Tibial nerve (tissue), 3 donors: ENCODE results near the gene YY1.

Experiments
- POLR2A ChIP-seq, 2 donors: fragments of 450-650 bp; IDR thresholded peaks; one replicate each; pipeline ENCODE4 v1.6.1; 2017; ENCODE audit warnings: antibody characterized with exemption in 2 of 2, mild to moderate bottlenecking in 2 of 2, moderate library complexity in 2 of 2
- TF ChIP-seq, protein P1 (sequence below), 5 experiments: fragments of 200-600 bp in 3 of 5; fragments of 450-650 bp in 2 of 5; sonication (generic) in 3 of 5; IDR thresholded peaks; one replicate each; pipeline ENCODE4 v1.5.1; 2016 to 2019; ENCODE audit warnings: antibody characterized with exemption in 5 of 5, mild to moderate bottlenecking in 3 of 5, moderate library complexity in 2 of 5

GRCh38 chr14:100283984-100284881 is 45.3 kb downstream of the YY1 start:
- TF ChIP-seq, protein P1, sequence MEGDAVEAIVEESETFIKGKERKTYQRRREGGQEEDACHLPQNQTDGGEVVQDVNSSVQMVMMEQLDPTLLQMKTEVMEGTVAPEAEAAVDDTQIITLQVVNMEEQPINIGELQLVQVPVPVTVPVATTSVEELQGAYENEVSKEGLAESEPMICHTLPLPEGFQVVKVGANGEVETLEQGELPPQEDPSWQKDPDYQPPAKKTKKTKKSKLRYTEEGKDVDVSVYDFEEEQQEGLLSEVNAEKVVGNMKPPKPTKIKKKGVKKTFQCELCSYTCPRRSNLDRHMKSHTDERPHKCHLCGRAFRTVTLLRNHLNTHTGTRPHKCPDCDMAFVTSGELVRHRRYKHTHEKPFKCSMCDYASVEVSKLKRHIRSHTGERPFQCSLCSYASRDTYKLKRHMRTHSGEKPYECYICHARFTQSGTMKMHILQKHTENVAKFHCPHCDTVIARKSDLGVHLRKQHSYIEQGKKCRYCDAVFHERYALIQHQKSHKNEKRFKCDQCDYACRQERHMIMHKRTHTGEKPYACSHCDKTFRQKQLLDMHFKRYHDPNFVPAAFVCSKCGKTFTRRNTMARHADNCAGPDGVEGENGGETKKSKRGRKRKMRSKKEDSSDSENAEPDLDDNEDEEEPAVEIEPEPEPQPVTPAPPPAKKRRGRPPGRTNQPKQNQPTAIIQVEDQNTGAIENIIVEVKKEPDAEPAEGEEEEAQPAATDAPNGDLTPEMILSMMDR (IDR thresholded peaks at IDR 0.05) = no peak
- TF ChIP-seq POLR2A (IDR thresholded peaks at IDR 0.05) = no peak
